RWPE1 (cell line): Measurements from ENCODE around the gene EIF5A.

ENCODE experiments used
- CTCF ChIA-PET: fragments of 350-600 bp; sonication (Branson Sonifier 250); formaldehyde crosslinking; extraction: SDS; loops from one replicate; lab custom pipeline; 2021; lab: Yijun Ruan, JAX
- POLR2A ChIA-PET: fragments of 400-600 bp; formaldehyde crosslinking; extraction: SDS; loops from one replicate; lab custom pipeline; 2020; ENCODE audit warnings: antibody characterized with exemption; ENCODE audit not compliant: low non-redundant PET; lab: Yijun Ruan, JAX
- DNase-seq: peaks from one replicate; pipeline ENCODE4 v3.0.0; 2012; ENCODE audit warnings: low spot score
- H3K27ac ChIP-seq: fragments of 450-650 bp; 2 replicates; pipeline ENCODE4 v1.5.1; 2017
- TF ChIP-seq, protein P1 (sequence below): fragments of 450-650 bp; conservative IDR thresholded peaks from 2 replicates; pipeline ENCODE4 v1.5.1; 2017; ENCODE audit warnings: low read depth, mild to moderate bottlenecking

The EIF5A gene

DNA sequence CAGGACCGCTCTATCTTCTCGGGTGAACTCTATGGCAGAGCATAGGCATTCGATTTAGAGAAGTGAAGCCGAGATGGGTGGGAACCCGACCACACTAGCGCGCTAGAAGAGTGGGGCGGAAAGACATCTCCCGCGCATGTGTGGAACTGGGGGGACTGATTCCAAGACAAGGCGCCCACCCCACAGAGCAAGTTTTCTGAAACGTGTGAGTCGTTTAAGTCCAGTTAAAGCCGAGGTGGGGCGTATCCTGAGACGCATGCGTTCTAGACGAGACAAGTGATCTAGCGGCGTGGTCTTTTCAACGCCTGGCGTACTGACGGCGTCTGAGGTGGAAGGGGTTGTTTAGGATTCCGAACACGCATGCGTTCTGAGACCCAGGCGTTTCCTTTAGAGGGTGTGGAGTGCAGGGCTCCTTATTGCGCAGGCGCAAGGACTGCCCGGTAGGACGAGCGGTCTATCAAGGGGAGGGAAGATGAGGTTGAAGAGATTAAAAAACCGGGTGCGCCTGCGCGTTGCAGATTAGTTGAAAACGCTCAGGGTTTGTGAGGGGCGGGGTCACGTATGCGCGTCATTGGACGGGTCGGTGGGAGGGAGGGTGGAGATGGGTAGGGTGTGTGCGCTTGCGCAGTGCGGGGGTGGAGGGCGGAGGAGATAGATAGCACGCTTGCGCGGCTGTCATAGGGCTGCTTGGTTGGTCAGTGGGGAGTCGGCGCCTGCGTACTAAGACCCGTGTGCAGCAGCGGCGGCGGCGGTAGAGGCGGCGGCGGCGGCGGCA is at the start of gene EIF5A:
Gene EIF5A (plus strand): TSS at position 718 of the 775 bp plus-strand sequence. CDS start 2,008 bp downstream, outside the sequence.
- CTCF ChIA-PET = interaction anchor here (0.5 kb wide), 1 partner anchor 1681 kb away, joined by 4 read pairs; no protein-coding TSS in a partner anchor
- peak within 1 kb of the TSS; percentile 98 for H3K27ac ChIP-seq
- peak; percentile 100 for DNase-seq
- POLR2A ChIA-PET = no interaction called here
- TF ChIP-seq, protein P1, sequence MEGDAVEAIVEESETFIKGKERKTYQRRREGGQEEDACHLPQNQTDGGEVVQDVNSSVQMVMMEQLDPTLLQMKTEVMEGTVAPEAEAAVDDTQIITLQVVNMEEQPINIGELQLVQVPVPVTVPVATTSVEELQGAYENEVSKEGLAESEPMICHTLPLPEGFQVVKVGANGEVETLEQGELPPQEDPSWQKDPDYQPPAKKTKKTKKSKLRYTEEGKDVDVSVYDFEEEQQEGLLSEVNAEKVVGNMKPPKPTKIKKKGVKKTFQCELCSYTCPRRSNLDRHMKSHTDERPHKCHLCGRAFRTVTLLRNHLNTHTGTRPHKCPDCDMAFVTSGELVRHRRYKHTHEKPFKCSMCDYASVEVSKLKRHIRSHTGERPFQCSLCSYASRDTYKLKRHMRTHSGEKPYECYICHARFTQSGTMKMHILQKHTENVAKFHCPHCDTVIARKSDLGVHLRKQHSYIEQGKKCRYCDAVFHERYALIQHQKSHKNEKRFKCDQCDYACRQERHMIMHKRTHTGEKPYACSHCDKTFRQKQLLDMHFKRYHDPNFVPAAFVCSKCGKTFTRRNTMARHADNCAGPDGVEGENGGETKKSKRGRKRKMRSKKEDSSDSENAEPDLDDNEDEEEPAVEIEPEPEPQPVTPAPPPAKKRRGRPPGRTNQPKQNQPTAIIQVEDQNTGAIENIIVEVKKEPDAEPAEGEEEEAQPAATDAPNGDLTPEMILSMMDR = no peak

DNA sequence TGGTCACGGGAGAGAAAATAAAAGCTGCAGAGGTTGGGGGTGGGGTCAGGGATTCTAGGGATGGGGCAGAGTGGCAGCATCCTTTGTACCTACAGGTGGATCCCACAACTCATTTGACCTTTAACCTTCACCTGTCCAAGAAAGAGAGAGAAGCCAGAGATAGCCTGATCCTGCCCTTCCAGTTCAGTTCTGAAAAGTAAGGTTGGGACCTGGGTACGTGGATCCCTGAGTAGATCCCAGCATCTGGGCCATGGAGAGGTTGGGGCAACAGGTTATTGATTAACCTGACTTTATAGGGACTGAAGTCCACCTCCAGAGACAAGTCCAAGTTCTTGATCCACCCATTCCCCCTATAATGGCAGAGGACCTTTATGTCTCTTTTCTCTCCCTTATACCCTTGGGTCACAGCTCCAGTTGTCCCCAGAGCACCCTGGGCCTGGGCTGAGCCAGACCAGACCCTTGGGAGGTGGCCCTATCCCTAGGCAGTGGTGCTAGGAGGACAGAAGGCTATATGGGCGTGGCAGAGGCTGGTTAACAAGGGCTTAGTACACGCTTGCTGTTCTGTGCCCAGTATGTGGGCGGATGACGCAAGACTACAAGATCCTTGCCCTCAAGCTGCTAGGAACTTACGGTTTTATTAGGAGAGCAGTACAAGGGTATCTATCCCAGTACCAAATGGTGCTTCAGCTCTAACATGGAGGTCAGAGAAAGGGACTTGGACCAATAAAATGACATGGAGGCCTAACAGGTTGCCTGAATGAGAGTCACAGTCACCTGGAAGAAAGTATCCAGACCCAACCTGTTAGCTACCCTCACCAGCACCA is 48.5 kb upstream of the EIF5A start:
- ChIA-PET POLR2A (interaction anchor here (0.5 kb wide), 1 partner anchor 22 kb away, joined by 5 read pairs; the partner anchor contains the start of gene SLC2A4), CTCF (interaction anchor here (0.7 to 1.0 kb wide), 2 partner anchors 25 to 37 kb away, joined by 3 to 7 read pairs; partner anchors contain the start of gene DVL2)

DNA sequence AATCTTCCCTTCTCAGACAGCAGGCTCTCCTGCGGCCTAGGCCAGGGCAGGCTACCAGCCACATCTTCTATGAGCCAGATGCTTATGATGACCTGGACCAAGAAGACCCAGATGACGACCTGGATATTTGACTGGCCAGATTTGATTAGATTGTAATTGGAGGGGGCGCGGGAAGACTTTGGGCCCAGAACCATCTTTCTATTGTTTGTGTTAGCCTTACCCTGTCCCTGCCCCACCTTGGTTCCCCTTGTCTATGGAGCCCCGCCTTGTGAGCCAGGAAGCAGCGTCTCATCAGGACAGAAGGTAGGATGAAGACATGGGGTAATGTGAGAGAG is 47.9 kb upstream of the EIF5A start:
- ChIA-PET POLR2A (no interaction called here), CTCF (interaction anchor here (0.6 to 1.0 kb wide), 3 partner anchors 25 to 356 kb away, joined by 3 to 7 read pairs (median 4); partner anchors contain the start of gene DVL2)
- H3K27ac ChIP-seq = peak overlapping the region; percentile 79
- no peak for DNase-seq
- TF ChIP-seq, protein P1 = no peak

More for the DNA sequence above, 48.5 kb upstream of the EIF5A start:
- TF ChIP-seq, protein P1 = no peak
- DNase-seq = peak; percentile 39
- peak overlapping the region; percentile 79 for H3K27ac ChIP-seq

DNA sequence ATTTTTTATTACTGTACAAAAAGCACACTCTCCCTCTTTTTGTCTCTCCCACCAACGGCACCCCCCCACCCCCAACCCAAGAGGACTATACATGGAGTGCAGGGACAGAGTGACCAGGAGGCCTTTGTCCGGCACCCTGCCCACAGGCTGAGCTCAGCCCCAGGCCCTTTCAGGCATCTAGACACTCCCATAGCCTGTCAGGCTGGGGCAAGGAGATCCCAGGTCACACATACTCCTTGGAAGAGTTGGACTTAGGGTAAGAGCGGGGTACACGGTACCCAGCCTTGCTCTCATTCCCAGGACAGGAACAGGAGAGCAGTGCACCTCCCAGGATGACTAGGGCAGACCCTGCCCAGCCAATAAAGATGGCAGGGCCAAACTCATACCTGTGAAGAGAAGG is 47.3 kb upstream of the EIF5A start:
- no peak for DNase-seq
- ChIA-PET CTCF (interaction anchor here (0.6 to 1.0 kb wide), 2 partner anchors 36 to 355 kb away, joined by 4 to 7 read pairs; no protein-coding TSS in a partner anchor), POLR2A (no interaction called here)
- TF ChIP-seq, protein P1 = no peak
- peak overlapping the region; percentile 79 for H3K27ac ChIP-seq

DNA sequence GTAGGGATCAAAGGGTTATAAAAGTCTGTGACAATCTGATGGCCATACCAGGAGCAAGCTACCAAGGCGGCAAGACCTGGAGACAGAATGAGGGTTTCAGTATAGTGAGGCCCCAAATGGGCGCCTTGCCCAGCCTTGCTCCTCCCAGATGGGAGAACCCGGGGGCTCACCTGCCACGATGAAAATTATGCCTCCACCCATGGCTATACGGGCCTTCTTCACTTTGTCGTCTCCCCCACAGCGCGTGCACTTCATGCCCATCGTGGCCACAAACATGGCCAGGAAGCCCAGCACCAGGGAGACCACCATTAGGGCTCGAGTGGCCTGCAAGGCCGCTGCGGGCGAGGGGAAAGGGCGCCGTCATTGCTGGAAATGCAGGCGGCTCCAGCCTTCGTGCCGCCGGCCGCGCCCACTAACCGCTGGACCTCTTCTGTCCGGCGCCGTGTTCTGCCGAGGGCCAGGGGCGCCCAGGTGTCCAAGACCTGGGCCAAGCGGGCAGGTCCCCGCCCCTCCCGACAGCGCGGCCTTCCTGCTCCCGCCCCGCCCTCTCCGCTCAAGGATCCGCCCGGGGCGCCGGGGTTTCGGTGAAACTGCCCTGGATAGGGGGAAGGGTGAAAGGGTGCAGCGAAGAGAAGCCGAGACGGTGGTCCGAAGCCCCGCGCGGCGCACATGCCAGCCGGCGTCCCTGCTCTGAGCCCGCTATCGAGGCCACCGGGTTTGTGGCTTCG is 46.6 kb upstream of the EIF5A start:
- peak overlapping the region; percentile 79 for H3K27ac ChIP-seq
- TF ChIP-seq, protein P1 = no peak
- POLR2A ChIA-PET = no interaction called here
- peak; percentile 62 for DNase-seq
- CTCF ChIA-PET = interaction anchor here (0.7 kb wide), 1 partner anchor 176 kb away, joined by 3 read pairs; no protein-coding TSS in a partner anchor
